Astrocyte of the spinal cord (primary cell): ENCODE measurements around the gene SETD2.
"Not testable (repeated sequence)": the region's sequence is repeated elsewhere in the genome, so short reads cannot be mapped to it uniquely, and the experiment has no call there.

ENCODE experiments used
- DNase-seq: peaks from one replicate; pipeline ENCODE4 v3.0.0; 2011; ENCODE audit warnings: low read depth, low spot score
- H3K4me3 ChIP-seq: 2 replicates; pipeline ENCODE4 v1.5.1; 2011; ENCODE audit warnings: low read depth, mild to moderate bottlenecking, low read length, moderate library complexity
- CTCF ChIP-seq: IDR thresholded peaks from 2 replicates; pipeline ENCODE4 v1.5.1; 2012; ENCODE audit warnings: low read depth, mild to moderate bottlenecking, low read length, inconsistent platforms
- in situ Hi-C: cut with HindIII; loops from 2 replicates; pipeline ENCODE4 v1.10.0; 2017; ENCODE audit warnings: low sequenced_read_pairs

The SETD2 gene

GRCh38 chr3:47164007-47164881, at the start of gene SETD2:
Gene SETD2 (minus strand): TSS chr3:47164113. CDS start chr3:47163924, 189 bp downstream.
- in situ Hi-C loops = no loop called here
- peak; percentile 93 for DNase-seq
- TF ChIP-seq CTCF = peak; percentile 27
- H3K4me3 ChIP-seq = peak within 1 kb of the TSS; percentile 81

DNA sequence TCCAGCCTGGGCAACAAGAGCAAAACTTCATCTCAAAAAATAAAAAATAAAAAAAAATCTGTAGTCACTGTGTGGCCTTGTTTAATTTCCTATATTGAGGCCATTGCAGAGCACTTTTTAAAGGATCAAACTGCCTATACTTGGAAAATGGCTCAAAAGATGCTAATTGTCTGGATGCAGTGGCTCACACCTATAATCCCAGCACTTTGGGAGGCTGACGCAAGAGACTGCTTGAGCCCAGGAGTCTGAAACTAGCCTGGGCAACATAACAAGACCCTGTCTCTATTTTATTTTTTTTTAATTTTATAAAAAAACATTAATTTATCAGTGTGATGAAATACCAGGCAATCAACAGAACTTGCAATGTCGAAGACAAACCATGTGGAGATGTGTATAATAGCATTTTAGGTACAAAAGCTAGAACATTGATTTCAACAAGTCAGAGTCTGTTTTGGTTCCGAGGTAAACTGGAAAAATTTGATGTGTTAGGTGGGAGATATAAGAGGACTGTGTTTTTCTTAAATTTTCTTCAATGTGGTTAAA, 47.0 kb upstream of the SETD2 start:
- no peak overlapping the region for H3K4me3 ChIP-seq
- in situ Hi-C loops = no loop called here
- no peak for TF ChIP-seq CTCF
- no peak for DNase-seq

DNA sequence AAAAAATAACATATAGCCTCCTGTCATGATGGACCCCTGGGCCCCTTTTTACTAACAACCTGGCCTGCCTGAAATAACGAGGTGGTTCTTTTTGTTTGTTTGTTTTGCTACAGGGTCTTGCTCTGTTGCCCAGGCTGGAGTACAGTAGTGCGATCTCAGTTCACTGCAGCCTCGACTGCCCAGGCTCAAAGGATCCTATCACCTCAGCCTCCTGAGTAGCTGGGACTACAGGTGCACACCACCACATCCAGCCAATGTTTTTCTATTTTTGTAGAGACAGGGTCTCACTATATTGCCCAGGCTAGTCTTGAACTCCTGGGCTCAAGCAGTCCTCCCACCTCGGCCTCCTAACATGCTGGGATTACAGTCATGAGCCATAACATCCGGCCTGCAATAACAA, 42.1 kb upstream of the SETD2 start:
- H3K4me3 ChIP-seq, in situ Hi-C loops, DNase-seq: not testable (repeated sequence)

DNA sequence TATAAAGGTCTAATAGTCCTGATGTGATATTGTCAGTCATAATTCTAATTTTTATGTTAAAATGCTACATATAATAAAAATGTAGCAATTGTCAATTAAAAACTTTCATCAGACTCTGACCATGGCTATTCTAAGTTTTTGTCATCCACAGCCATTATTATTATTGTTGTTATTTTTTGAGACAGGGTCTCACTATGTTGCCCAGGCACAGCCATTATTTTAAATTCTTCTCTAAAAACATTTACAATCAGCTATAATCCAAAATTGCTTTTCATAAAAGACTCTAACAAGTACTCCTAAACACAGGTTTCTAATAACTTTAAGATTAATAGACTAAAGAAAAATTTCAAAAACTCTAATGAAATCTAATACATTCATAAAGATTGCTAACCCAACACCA, 41.0 kb upstream of the SETD2 start:
- no peak for DNase-seq
- TF ChIP-seq CTCF = no peak
- in situ Hi-C loops = no loop called here
- no peak overlapping the region for H3K4me3 ChIP-seq

GRCh38 chr3:47202542-47202941, 38.6 kb upstream of the SETD2 start:
- in situ Hi-C loops = no loop called here
- H3K4me3 ChIP-seq = no peak overlapping the region
- TF ChIP-seq CTCF = no peak
- no peak for DNase-seq

- no peak for DNase-seq
- in situ Hi-C loops = no loop called here
- no peak for TF ChIP-seq CTCF
- no peak overlapping the region for H3K4me3 ChIP-seq
Measured at GRCh38 chr3:47197287-47197686, 33.4 kb upstream of the SETD2 start.

DNA sequence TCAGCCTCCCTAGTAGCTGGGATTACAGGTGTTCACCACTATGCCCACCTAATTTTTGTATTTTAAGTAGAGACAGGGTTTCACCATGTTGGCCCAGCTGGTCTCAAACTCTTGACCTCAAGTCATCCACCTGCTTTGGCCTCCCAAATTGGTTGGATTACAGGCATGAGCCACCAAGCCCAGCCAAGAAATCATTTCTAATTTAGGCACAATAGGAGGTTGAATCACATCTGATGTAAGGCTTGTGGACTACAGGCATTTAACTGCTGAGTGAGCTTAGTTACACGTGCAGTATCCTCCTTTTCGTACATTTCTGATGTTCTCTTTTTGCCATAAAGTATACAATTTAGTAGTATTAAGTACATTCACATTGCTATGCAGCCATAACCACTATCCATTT, 31.1 kb upstream of the SETD2 start:
- no peak for DNase-seq
- no peak for TF ChIP-seq CTCF
- in situ Hi-C loops = no loop called here
- no peak overlapping the region for H3K4me3 ChIP-seq
